ENCODE data around the gene SRP14.

The SRP14 gene

DNA sequence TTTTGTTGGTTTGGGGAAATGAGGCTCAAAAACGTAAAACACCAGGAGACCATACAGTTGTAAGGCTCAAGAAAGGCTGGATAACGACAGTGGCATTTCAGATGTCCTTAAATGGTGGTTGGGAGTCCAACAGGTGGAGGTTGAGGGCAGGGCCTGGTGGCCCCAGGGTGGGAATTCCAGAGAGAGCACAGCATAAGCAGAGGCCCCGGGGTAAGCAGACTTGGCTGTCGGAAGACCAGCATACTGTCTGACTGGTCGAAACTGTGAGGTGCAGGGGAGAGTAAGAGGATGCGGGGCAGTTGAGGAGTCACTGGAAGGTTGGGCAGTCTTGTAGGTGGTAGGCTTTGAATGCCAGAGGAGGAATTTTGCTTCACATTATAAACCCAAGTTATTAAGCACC is 48.3 kb downstream of the SRP14 start:
- DNase-seq (ENCODE audit: low read depth in 2 of 3, low spot score in 2 of 3), result no peak

DNA sequence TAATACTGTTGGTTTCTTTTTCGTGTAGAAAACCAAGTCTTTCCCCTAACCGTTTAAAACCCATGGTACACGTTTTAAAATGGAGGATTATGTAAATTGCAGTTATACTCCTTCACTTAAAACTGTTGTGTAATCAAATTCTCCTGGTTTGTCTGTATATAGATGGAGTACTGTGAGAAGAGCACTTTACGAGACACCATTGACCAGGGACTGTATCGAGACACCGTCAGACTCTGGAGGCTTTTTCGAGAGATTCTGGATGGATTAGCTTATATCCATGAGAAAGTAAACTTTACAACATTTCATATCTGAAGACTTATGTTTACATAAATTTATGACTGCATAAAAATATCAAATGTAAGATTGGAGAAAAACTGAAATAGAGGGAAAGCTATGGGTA is 51.2 kb downstream of the SRP14 start:
- no peak for DNase-seq (ENCODE audit: low read depth in 2 of 3, low spot score in 2 of 3)
